Activated T-cell treated with anti-CD3 and anti-CD28 coated beads for 48 hours (primary cell): ENCODE data around the gene DPYSL5.
"Not testable (repeated sequence)": the region's sequence is repeated elsewhere in the genome, so short reads cannot be mapped to it uniquely, and the experiment has no call there.

Experiments used
- DNase-seq: peaks from one replicate; pipeline ENCODE4 v3.0.0-alpha.2; 2020; ENCODE audit warnings: low read depth

The DPYSL5 gene

GRCh38 chr2:26847655-26848335 lies at the start of gene DPYSL5:
Gene DPYSL5, plus strand, starts transcription at chr2:26848132. Its CDS starts 50,368 bp downstream, at chr2:26898500.
- no peak for DNase-seq

- no peak for DNase-seq
Measured at GRCh38 chr2:26801328-26801727, 46.6 kb upstream of the DPYSL5 start.

- no peak for DNase-seq
Measured at GRCh38 chr2:26801796-26802195, 46.1 kb upstream of the DPYSL5 start.

- DNase-seq: no peak
Measured at GRCh38 chr2:26805241-26805676, 42.7 kb upstream of the DPYSL5 start.

GRCh38 chr2:26807788-26808460 lies 40.0 kb upstream of the DPYSL5 start:
- DNase-seq: no peak

GRCh38 chr2:26809211-26809610 lies 38.7 kb upstream of the DPYSL5 start:
- DNase-seq: no peak

GRCh38 chr2:26809876-26810577 lies 37.9 kb upstream of the DPYSL5 start:
- no peak for DNase-seq

GRCh38 chr2:26811261-26811660 lies 36.7 kb upstream of the DPYSL5 start:
- no peak for DNase-seq

GRCh38 chr2:26811791-26812694 lies 35.9 kb upstream of the DPYSL5 start:
- DNase-seq: no peak

- no peak for DNase-seq
Measured at GRCh38 chr2:26812731-26813130, 35.2 kb upstream of the DPYSL5 start.

GRCh38 chr2:26814072-26814765 lies 33.7 kb upstream of the DPYSL5 start:
- not testable (repeated sequence) for DNase-seq

GRCh38 chr2:26816893-26817292 lies 31.0 kb upstream of the DPYSL5 start:
- no peak for DNase-seq

- no peak for DNase-seq
Measured at GRCh38 chr2:26818255-26818654, 29.7 kb upstream of the DPYSL5 start.

- no peak for DNase-seq
Measured at GRCh38 chr2:26818972-26819371, 29.0 kb upstream of the DPYSL5 start.

- DNase-seq: no peak
Measured at GRCh38 chr2:26820932-26821331, 27.0 kb upstream of the DPYSL5 start.

- no peak for DNase-seq
Measured at GRCh38 chr2:26822877-26823276, 25.1 kb upstream of the DPYSL5 start.

- no peak for DNase-seq
Measured at GRCh38 chr2:26838121-26838906, 9.6 kb upstream of the DPYSL5 start.

GRCh38 chr2:26840937-26841610 lies 6.9 kb upstream of the DPYSL5 start:
- no peak for DNase-seq

GRCh38 chr2:26843041-26843440 lies 4.9 kb upstream of the DPYSL5 start:
- no peak for DNase-seq

- no peak for DNase-seq
Measured at GRCh38 chr2:26845021-26845420, 2.9 kb upstream of the DPYSL5 start.
